MCF 10A (cell line): Measurements from ENCODE around the gene SLC4A8. TPM values are rescaled to one million over a fixed set of nuclear protein-coding genes. Genes with fewer than 3 reads are reported as not detected.

ENCODE experiments used
- BruUV-seq: library from RNA; stranded (reverse); fragments of 400-500 nt; replicated peaks from 2 replicates; lab custom pipeline; 2021; lab: Mats Ljungman, UMichigan
- CTCF ChIA-PET: fragments of 300-600 bp; sonication (Branson Sonifier 250); formaldehyde crosslinking; extraction: SDS; loops from one replicate; lab custom pipeline; 2021; ENCODE audit warnings: antibody characterized with exemption, inconsistent platforms; lab: Yijun Ruan, JAX
- POLR2A ChIA-PET: fragments of 300-600, 350-650 bp; sonication (Branson Sonifier 250); formaldehyde crosslinking; extraction: SDS; loops from one replicate; lab custom pipeline; 2020; ENCODE audit warnings: antibody characterized with exemption, inconsistent platforms; lab: Yijun Ruan, JAX
- DNase-seq: peaks from one replicate; pipeline ENCODE4 v3.0.0-alpha.2; 2018; ENCODE audit not compliant: unreplicated experiment
- H3K27ac Mint-ChIP-seq: one replicate; pipeline ENCODE4 v1.8.0; 2022; ENCODE audit warnings: mild to moderate bottlenecking, low read depth, mixed read lengths; ENCODE audit not compliant: unreplicated experiment
- H3K27me3 Mint-ChIP-seq: one replicate; pipeline ENCODE4 v1.8.0; 2022; ENCODE audit warnings: mixed read lengths; ENCODE audit not compliant: insufficient read depth, unreplicated experiment
- H3K36me3 Mint-ChIP-seq: one replicate; pipeline ENCODE4 v1.8.0; 2022; ENCODE audit warnings: mild to moderate bottlenecking, moderate library complexity, mixed read lengths; ENCODE audit not compliant: insufficient read depth, unreplicated experiment
- H3K4me1 Mint-ChIP-seq: one replicate; pipeline ENCODE4 v1.8.0; 2022; ENCODE audit warnings: mixed read lengths; ENCODE audit not compliant: insufficient read depth, unreplicated experiment
- H3K4me3 Mint-ChIP-seq: one replicate; pipeline ENCODE4 v1.8.0; 2022; ENCODE audit warnings: mild to moderate bottlenecking, moderate library complexity, mixed read lengths; ENCODE audit not compliant: unreplicated experiment
- H3K9me3 Mint-ChIP-seq: one replicate; pipeline ENCODE4 v1.8.0; 2022; ENCODE audit warnings: mixed read lengths; ENCODE audit not compliant: unreplicated experiment
- CTCF ChIP-seq: fragments of 200-600 bp; IDR thresholded peaks from one replicate; pipeline ENCODE4 v1.8.0; 2022; ENCODE audit warnings: antibody characterized with exemption, mild to moderate bottlenecking; ENCODE audit not compliant: unreplicated experiment
- intact Hi-C: fragments of 100-400 bp; cut with micrococcal nuclease; formaldehyde crosslinking; loops from 2 replicates; pipeline ENCODE4 v1.14.1; 2022
- total RNA-seq: library from RNA; stranded (reverse); gene quantifications from 2 replicates; pipeline ENCODE4 v1.2.3, GENCODE V29; 2022

SLC4A8 gene
- total RNA-seq, 1 experiment from 2014 or later = 1.1 TPM

- Mint-ChIP-seq H3K36me3 (no peaks in the 10 kb centered on the region), H3K4me3 (no peak overlapping the region), H3K9me3 (no peaks in the 10 kb centered on the region), H3K4me1 (peaks cover 11% of the 10 kb centered on the region), H3K27me3 (peaks cover 11% of the 10 kb centered on the region), H3K27ac (no peak overlapping the region)
- BruUV-seq = no TSS peak
- no peak for TF ChIP-seq CTCF
- intact Hi-C loops = loop anchor here (5.0 kb wide), 1 partner anchor 143 kb away; no protein-coding TSS in a partner anchor
- CTCF ChIA-PET = interaction anchor here (0.5 to 4.9 kb wide), 6 partner anchors 14 to 325 kb away, joined by 3 to 72 read pairs (median 22); no protein-coding TSS in a partner anchor
- no peak for DNase-seq
- POLR2A ChIA-PET = interaction anchor here (0.7 to 0.8 kb wide), 2 partner anchors 142 to 160 kb away, joined by 3 read pairs; no protein-coding TSS in a partner anchor
Observed at GRCh38 chr12:51534216-51535074, 109.8 kb downstream of the SLC4A8 start.

GRCh38 chr12:51536159-51536558 is 111.5 kb downstream of the SLC4A8 start:
- no peak for TF ChIP-seq CTCF
- H3K4me3 Mint-ChIP-seq = no peak overlapping the region
- no peaks in the 10 kb centered on the region for H3K36me3 Mint-ChIP-seq
- DNase-seq = no peak
- no peaks in the 10 kb centered on the region for H3K9me3 Mint-ChIP-seq
- peaks cover 11% of the 10 kb centered on the region for H3K4me1 Mint-ChIP-seq
- no peak overlapping the region for H3K27ac Mint-ChIP-seq
- ChIA-PET CTCF (interaction anchor here (0.6 to 3.0 kb wide), 3 partner anchors 114 to 288 kb away, joined by 4 to 10 read pairs (median 7); no protein-coding TSS in a partner anchor), POLR2A (no interaction called here)
- BruUV-seq = no TSS peak
- intact Hi-C loops = no loop called here
- H3K27me3 Mint-ChIP-seq = peaks cover 17% of the 10 kb centered on the region

- no peak for TF ChIP-seq CTCF
- Mint-ChIP-seq H3K4me1 (no peaks in the 10 kb centered on the region), H3K9me3 (no peaks in the 10 kb centered on the region), H3K27ac (no peak overlapping the region), H3K4me3 (no peak overlapping the region), H3K36me3 (no peaks in the 10 kb centered on the region), H3K27me3 (peaks cover 22% of the 10 kb centered on the region)
- intact Hi-C loops = no loop called here
- BruUV-seq = no TSS peak
- ChIA-PET CTCF (interaction anchor here (0.7 to 3.0 kb wide), 2 partner anchors 286 to 402 kb away, joined by 3 to 10 read pairs; no protein-coding TSS in a partner anchor), POLR2A (no interaction called here)
- no peak for DNase-seq
Observed at GRCh38 chr12:51538149-51538548, 113.5 kb downstream of the SLC4A8 start.

- no peaks in the 10 kb centered on the region for H3K36me3 Mint-ChIP-seq
- H3K4me3 Mint-ChIP-seq = no peak overlapping the region
- CTCF ChIA-PET = interaction anchor here (0.7 to 3.0 kb wide), 2 partner anchors 286 to 402 kb away, joined by 3 to 10 read pairs; no protein-coding TSS in a partner anchor
- peaks cover 22% of the 10 kb centered on the region for H3K27me3 Mint-ChIP-seq
- DNase-seq = no peak
- intact Hi-C loops = no loop called here
- H3K9me3 Mint-ChIP-seq = no peaks in the 10 kb centered on the region
- no peak overlapping the region for H3K27ac Mint-ChIP-seq
- BruUV-seq = no TSS peak
- no peaks in the 10 kb centered on the region for H3K4me1 Mint-ChIP-seq
- TF ChIP-seq CTCF = no peak
- POLR2A ChIA-PET = no interaction called here
Observed at GRCh38 chr12:51538599-51538998, 114.0 kb downstream of the SLC4A8 start.
